Endothelial cell of umbilical vein (primary cell): Measurements from ENCODE around the gene FBXL4. TPM values are rescaled to one million over a fixed set of nuclear protein-coding genes. Genes with fewer than 3 reads are reported as not detected.

ENCODE experiments used
- BruUV-seq: library from RNA; stranded (reverse); fragments of 400-500 nt; replicated peaks from 2 replicates; lab custom pipeline; 2021; lab: Mats Ljungman, UMichigan
- CTCF ChIA-PET: fragments of 300-600, 350-600 bp; sonication (Branson Sonifier 250); formaldehyde crosslinking; loops from one replicate; lab custom pipeline; 2021; ENCODE audit warnings: antibody characterized with exemption, inconsistent platforms; lab: Charles Lee
- POLR2A ChIA-PET: fragments of 300-600, 350-600 bp; sonication (Branson Sonifier 250); formaldehyde crosslinking; loops from one replicate; lab custom pipeline; 2021; ENCODE audit warnings: antibody characterized with exemption, inconsistent platforms; lab: Charles Lee
- DNase-seq: peaks from one replicate; pipeline ENCODE4 v3.0.0-alpha.2; 2011; ENCODE audit warnings: low read depth, low spot score
- FAIRE-seq: peaks from 2 replicates; lab custom pipeline; 2011; peaks lifted over from hg19 to GRCh38; lab: Jason Lieb, UNC
- H2AFZ ChIP-seq: 2 replicates; pipeline ENCODE4 v1.6.0; 2012; ENCODE audit warnings: low read depth, low read length, control low read depth, inconsistent platforms
- H3K27ac ChIP-seq: 2 replicates; pipeline ENCODE4 v1.5.1; 2011; ENCODE audit warnings: low read depth, mild to moderate bottlenecking, control low read depth, low read length, moderate library complexity; ENCODE audit not compliant: insufficient read depth
- H3K27me3 ChIP-seq, 2 experiments: 2 replicates each; pipeline versions ENCODE4 v1.6.0 to v1.6.1; 2011; ENCODE audit warnings: low read length in 2 of 2, mixed read lengths in 1 of 2; ENCODE audit not compliant: control insufficient read depth in 2 of 2, insufficient read depth in 2 of 2
- H3K36me3 ChIP-seq, 2 experiments: 2 replicates in 1 of 2; 3 replicates in 1 of 2; pipeline ENCODE4 v1.5.1; 2011; ENCODE audit warnings: low read length in 2 of 2, mild to moderate bottlenecking in 1 of 2, moderate library complexity in 1 of 2; ENCODE audit not compliant: control insufficient read depth in 2 of 2, insufficient read depth in 2 of 2; ENCODE audit errors: extremely low read depth in 1 of 2
- H3K4me1 ChIP-seq: 3 replicates; pipeline ENCODE4 v1.5.1; 2011; ENCODE audit warnings: mild to moderate bottlenecking, low read length; ENCODE audit not compliant: control insufficient read depth, insufficient read depth; ENCODE audit errors: extremely low read depth
- H3K4me2 ChIP-seq: 2 replicates; pipeline ENCODE4 v1.6.1; 2011; ENCODE audit warnings: low read length, control low read depth, mixed read lengths; ENCODE audit not compliant: insufficient read depth
- H3K4me3 ChIP-seq, 3 experiments: fragments of 200-600 bp in 1 of 3; sonication (generic), shearing (Covaris generic) in 1 of 3; replicated peaks in 1 of 3; 2 replicates each; pipeline ENCODE4 v1.5.1; 2011 to 2016; ENCODE audit warnings: control low read depth in 3 of 3, low read length in 3 of 3, mild to moderate bottlenecking in 2 of 3, inconsistent platforms in 1 of 3, low read depth in 1 of 3, moderate library complexity in 1 of 3; ENCODE audit not compliant: insufficient read depth in 1 of 3
- H3K79me2 ChIP-seq: 2 replicates; pipeline ENCODE4 v1.6.0; 2012; ENCODE audit warnings: low read length, inconsistent platforms; ENCODE audit not compliant: control insufficient read depth, insufficient read depth
- H3K9ac ChIP-seq: replicated peaks from 2 replicates; pipeline ENCODE3; 2011; ENCODE audit warnings: low read length, control low read depth; ENCODE audit not compliant: insufficient read depth; ENCODE audit errors: extremely low read depth
- H3K9me1 ChIP-seq: replicated peaks from 3 replicates; pipeline ENCODE4 v1.6.0; 2011; ENCODE audit warnings: mild to moderate bottlenecking, low read length; ENCODE audit not compliant: control insufficient read depth, insufficient read depth; ENCODE audit errors: extremely low read depth
- H3K9me3 ChIP-seq: replicated peaks from 2 replicates; pipeline ENCODE4 v1.5.1; 2012; ENCODE audit warnings: low read length, inconsistent platforms; ENCODE audit not compliant: control insufficient read depth, insufficient read depth
- H4K20me1 ChIP-seq: replicated peaks from 2 replicates; pipeline ENCODE3; 2011; ENCODE audit warnings: mild to moderate bottlenecking, low read length; ENCODE audit not compliant: control insufficient read depth, insufficient read depth; ENCODE audit errors: extremely low read depth
- FOS ChIP-seq: IDR thresholded peaks from 2 replicates; pipeline ENCODE4 v1.6.1; 2011; ENCODE audit warnings: mild to moderate bottlenecking, low read length, moderate library complexity, borderline replicate concordance; ENCODE audit not compliant: insufficient read depth
- JUN ChIP-seq: IDR thresholded peaks from 2 replicates; pipeline ENCODE4 v1.6.1; 2011; ENCODE audit warnings: borderline replicate concordance, low read depth; ENCODE audit not compliant: insufficient read length, insufficient read depth
- MAX ChIP-seq: IDR thresholded peaks from 2 replicates; pipeline ENCODE4 v1.6.1; 2011; ENCODE audit not compliant: insufficient read depth, insufficient read length
- MYC ChIP-seq: IDR thresholded peaks from one replicate; pipeline ENCODE4 v1.6.1; 2011; ENCODE audit warnings: mild to moderate bottlenecking, low read depth, low read length
- dilution Hi-C: fragments of 300-500 bp; cut with MboI; formaldehyde crosslinking; loops from one replicate; pipeline ENCODE4 v1.15.0; 2019; ENCODE audit warnings: low sequenced_read_pairs; ENCODE audit not compliant: extremely low pct_ligation_motif_present
- intact Hi-C: fragments of 100-400 bp; cut with micrococcal nuclease; formaldehyde crosslinking; loops from one replicate; pipeline ENCODE4 v1.10.0; 2022
- polyA plus RNA-seq, 4 experiments: library from polyadenylated mRNA; depleted of rRNA in 3 of 4; stranded (reverse) in 3 of 4; unstranded in 1 of 4; fragments of >200 nt; gene quantifications; 2 replicates each; pipeline versions ENCODE4 v1.2.1 to v1.2.3, GENCODE V29; 2011 to 2012; ENCODE audit warnings: missing spikeins in 1 of 4
- total RNA-seq: library from RNA; stranded (reverse); gene quantifications from 2 replicates; pipeline ENCODE4 v1.2.3, GENCODE V29; 2021
- TF ChIP-seq, protein P1 (sequence below), 2 donors: IDR thresholded peaks; 1 replicate in 1 of 2; 2 replicates in 1 of 2; pipeline ENCODE4 v1.5.1; 2011; ENCODE audit warnings: low read length in 2 of 2, mild to moderate bottlenecking in 2 of 2, moderate library complexity in 2 of 2, control low read depth in 1 of 2, inconsistent platforms in 1 of 2, low read depth in 1 of 2; ENCODE audit not compliant: insufficient read depth in 1 of 2; ENCODE audit errors: extremely low read depth in 1 of 2

The FBXL4 gene
- total and polyA plus RNA-seq, 2 donors (not counting 3 experiments of a cell fraction or from before 2014, with no cell fraction given): 7.0 to 9.8 TPM

DNA sequence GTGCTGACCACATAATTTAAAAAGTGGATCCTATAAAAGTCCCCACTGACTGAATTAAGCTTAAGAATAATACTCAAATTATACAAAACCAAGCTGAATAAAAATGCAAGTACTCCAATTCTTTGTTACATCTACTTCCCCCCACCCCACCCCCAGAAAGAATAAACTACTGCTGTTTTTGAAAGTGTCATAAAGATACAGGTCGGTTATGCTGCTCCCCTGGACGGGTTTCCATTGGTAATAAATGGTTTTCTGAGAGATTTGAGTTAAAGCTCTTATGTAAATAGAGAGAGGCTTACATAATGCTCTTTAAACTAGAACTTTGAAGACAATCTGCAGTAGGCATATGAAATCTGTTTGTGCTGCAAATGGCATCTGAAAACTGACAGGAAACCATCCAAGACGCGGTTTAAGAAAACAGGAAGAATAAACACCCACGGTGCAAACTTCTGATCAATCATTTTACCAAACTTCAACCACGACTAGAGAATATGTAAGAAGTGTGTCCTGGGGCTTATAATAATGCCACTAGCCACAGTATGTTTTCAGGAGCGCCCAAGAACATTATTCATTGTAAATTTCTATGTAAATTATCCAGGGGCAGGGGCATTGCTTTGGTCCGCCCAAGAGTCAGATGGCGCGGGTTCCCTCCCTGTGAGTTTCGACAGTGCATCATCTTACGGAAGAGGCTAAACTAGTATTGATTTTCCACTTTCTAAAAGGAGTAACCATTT is 124.2 kb downstream of the FBXL4 start:
- POLR2A ChIA-PET: no interaction called here
- Histone ChIP-seq H3K79me2 (no peaks in the 10 kb centered on the region), H4K20me1 (no peaks in the 10 kb centered on the region), H3K27me3 (peaks cover 65 to 68% of the 10 kb centered on the region in 2 experiments), H2AFZ (no peak overlapping the region), H3K4me2 (no peak overlapping the region), H3K27ac (no peak overlapping the region), H3K36me3 (no peaks in the 10 kb centered on the region), H3K9me3 (no peaks in the 10 kb centered on the region), H3K9ac (no peak overlapping the region), H3K9me1 (no peaks in the 10 kb centered on the region), H3K4me1 (no peaks in the 10 kb centered on the region), H3K4me3 (no peak overlapping the region)
- dilution Hi-C loops: no loop called here
- FAIRE-seq (no peak), DNase-seq (no peak)
- CTCF ChIA-PET: interaction anchor here (1.2 kb wide), 1 partner anchor 20 kb away, joined by 3 read pairs; no protein-coding TSS in a partner anchor
- BruUV-seq: no TSS peak
- TF ChIP-seq FOS: no peak
- TF ChIP-seq, protein P1, sequence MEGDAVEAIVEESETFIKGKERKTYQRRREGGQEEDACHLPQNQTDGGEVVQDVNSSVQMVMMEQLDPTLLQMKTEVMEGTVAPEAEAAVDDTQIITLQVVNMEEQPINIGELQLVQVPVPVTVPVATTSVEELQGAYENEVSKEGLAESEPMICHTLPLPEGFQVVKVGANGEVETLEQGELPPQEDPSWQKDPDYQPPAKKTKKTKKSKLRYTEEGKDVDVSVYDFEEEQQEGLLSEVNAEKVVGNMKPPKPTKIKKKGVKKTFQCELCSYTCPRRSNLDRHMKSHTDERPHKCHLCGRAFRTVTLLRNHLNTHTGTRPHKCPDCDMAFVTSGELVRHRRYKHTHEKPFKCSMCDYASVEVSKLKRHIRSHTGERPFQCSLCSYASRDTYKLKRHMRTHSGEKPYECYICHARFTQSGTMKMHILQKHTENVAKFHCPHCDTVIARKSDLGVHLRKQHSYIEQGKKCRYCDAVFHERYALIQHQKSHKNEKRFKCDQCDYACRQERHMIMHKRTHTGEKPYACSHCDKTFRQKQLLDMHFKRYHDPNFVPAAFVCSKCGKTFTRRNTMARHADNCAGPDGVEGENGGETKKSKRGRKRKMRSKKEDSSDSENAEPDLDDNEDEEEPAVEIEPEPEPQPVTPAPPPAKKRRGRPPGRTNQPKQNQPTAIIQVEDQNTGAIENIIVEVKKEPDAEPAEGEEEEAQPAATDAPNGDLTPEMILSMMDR (IDR thresholded peaks at IDR 0.05; ENCODE audit: extremely low read depth in 1 of 2, insufficient read depth in 1 of 2, low read depth in 1 of 2, low read length in 2 of 2): no peak
- no peak for TF ChIP-seq MAX
- TF ChIP-seq MYC: no peak
- TF ChIP-seq JUN: no peak
- intact Hi-C loops: no loop called here
